ENCODE data around the gene NEK3.

- no peak for TF ChIP-seq POLR2A (IDR thresholded peaks at IDR 0.05)
- no peak for TF ChIP-seq CTCF (IDR thresholded peaks at IDR 0.05)
These were observed 53.6 kb downstream of the NEK3 start for GRCh38 chr13:52105841-52106240.
